ENCODE results near the gene CADM4. TPM values are rescaled to one million over a fixed set of nuclear protein-coding genes. Genes with fewer than 3 reads are reported as not detected.

Gene CADM4
- total RNA-seq, 1 donor from 2014 or later: 21.9 TPM

DNA sequence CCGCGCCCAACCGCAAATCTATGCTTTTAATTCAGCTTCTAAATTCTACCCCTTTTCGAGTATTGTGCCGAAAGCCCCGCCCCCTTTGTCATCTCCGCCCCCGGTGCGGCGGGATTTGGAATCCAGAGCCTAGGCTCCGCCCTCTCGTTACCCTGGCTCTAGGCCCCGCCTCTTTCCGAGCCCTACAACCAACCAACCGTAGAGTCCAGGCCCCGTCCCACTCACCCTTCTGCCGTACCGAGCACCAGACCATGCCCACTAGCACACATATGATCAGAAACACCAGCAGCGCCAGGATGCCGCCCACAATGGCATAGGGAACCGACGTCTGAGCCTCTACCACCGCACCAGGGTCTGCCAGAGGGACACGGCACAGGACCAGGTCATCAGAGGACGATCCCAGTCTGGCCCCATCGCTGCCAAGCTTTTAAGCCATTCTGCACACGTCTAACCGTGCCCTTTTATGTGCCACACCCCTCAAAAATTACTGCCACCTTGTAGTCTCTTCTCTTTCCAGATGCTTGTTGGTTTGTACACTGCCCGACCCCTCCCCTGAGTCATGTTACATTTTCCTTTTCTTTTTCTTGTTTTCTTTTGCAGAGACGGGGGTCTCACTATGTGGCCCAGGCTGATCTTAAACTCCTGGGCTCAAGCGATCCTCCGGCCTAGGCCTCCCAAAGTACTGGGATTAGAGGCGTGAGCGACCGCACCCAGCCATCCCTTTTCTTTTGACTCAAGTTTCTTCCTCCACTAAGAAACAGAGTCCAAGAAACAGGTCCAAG is 15.6 kb downstream of the CADM4 start:
- TF ChIP-seq CTCF (IDR thresholded peaks at IDR 0.05; ENCODE audit: insufficient read depth, low read length, poor library complexity, severe bottlenecking): no peak
- H3K4me3 ChIP-seq (ENCODE audit: low read depth, low read length): no peak overlapping the region

DNA sequence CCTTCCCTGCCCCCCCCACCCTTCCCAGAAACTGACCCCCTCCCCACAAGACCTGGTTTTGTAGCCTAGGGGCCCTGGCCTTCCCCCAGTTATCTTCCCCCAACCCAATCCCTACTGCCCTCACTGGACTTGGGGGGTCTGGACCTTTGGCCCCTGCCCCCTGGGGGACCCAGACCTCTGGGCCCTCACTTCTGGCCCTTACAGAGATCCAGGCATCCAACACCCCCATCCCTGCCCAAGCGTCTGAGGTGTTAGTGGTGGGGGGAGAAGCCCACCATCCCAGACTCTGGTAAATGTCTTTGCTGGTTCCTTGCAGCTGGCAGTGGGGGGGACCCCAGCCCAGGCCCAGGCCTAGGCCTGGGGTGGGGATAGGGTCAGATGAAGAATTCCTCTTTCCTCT is 16.7 kb downstream of the CADM4 start:
- Histone ChIP-seq H3K36me3 (ENCODE audit: control insufficient read depth, insufficient read depth, low read length) (no peaks in the 10 kb centered on the region), H3K27me3 (ENCODE audit: control insufficient read depth, insufficient read depth, low read length) (no peaks in the 10 kb centered on the region), H3K4me3 (ENCODE audit: low read depth, low read length) (no peak overlapping the region)
- no peak for DNase-seq (ENCODE audit: low read depth)
- TF ChIP-seq CTCF (IDR thresholded peaks at IDR 0.05; ENCODE audit: insufficient read depth, low read length, poor library complexity, severe bottlenecking): no peak

More for the DNA sequence above, 15.6 kb downstream of the CADM4 start:
- DNase-seq (ENCODE audit: low read depth): no peak
- Histone ChIP-seq H3K27me3 (ENCODE audit: control insufficient read depth, insufficient read depth, low read length) (no peaks in the 10 kb centered on the region), H3K36me3 (ENCODE audit: control insufficient read depth, insufficient read depth, low read length) (no peaks in the 10 kb centered on the region)

DNA sequence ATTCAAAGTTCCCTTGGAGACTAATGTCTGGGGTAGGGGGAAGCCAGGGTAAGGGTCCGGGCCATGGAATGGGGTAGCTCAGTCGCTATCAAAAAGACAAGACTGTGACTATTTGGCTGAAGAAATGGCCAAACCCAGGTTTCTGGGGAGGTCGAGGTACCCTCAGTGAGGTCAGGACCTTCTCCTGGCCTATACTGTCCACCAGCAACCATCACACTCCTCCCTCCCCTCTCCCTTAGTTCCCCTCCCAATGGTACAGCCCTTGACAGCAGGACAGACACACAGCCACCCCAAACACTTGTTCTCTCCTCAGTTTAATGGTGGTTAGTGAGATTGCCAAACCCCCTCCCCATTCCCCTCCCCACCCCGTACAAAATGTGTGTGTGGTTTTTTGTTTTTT is 17.6 kb downstream of the CADM4 start:
- no peaks in the 10 kb centered on the region for H3K36me3 ChIP-seq (ENCODE audit: control insufficient read depth, insufficient read depth, low read length)
- TF ChIP-seq CTCF (IDR thresholded peaks at IDR 0.05; ENCODE audit: insufficient read depth, low read length, poor library complexity, severe bottlenecking): no peak
- H3K4me3 ChIP-seq (ENCODE audit: low read depth, low read length): no peak overlapping the region
- H3K27me3 ChIP-seq (ENCODE audit: control insufficient read depth, insufficient read depth, low read length): no peaks in the 10 kb centered on the region
- no peak for DNase-seq (ENCODE audit: low read depth)

DNA sequence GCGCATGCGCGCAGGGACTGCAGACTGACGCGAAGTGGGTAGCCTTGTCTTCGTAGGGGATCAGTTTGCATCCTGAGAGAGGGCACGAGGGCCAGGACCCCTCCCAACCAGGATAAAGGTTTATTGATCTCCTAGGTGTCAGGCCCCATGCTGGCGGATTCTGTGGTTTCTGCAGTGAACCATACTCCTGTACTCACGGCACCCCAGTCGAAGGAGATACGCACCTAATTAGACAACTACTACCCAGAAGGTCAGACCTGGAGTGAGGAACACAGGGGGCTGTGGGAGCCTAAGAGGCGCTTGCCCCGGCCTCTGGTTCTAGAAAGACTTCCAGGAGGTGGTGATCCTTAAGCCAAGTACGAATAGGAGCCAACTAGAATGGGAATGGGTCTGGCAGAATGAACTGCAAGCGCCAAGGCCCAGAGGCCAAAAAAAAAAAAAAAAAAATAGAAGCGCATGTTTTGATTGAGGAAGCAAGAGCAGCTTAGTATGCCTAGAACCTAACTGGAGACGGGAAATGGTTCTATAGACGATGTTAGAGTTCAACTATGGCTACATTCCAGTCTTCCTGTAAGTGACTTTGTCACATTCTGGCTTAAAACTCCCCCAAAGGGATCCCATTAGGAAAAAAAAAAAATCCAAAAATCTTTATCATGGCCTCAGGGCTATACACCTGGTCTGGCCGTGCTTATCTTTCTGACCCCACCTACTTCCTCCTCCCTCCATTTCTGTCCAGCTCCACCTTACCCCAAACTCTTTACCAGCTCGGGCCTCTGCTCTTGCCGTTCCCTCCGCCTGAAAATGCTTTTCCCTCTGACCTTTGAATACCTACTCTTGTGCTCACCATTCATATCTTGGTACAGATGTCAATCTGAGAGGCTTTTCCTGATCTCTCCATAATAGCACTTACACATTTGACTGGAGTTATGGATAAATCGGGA is 19.3 kb downstream of the CADM4 start:
- H3K27me3 ChIP-seq (ENCODE audit: control insufficient read depth, insufficient read depth, low read length): no peaks in the 10 kb centered on the region
- H3K36me3 ChIP-seq (ENCODE audit: control insufficient read depth, insufficient read depth, low read length): no peaks in the 10 kb centered on the region
- TF ChIP-seq CTCF (IDR thresholded peaks at IDR 0.05; ENCODE audit: insufficient read depth, low read length, poor library complexity, severe bottlenecking): no peak
- DNase-seq (ENCODE audit: low read depth): no peak
- peak overlapping the region; percentile 70 for H3K4me3 ChIP-seq (ENCODE audit: low read depth, low read length)

DNA sequence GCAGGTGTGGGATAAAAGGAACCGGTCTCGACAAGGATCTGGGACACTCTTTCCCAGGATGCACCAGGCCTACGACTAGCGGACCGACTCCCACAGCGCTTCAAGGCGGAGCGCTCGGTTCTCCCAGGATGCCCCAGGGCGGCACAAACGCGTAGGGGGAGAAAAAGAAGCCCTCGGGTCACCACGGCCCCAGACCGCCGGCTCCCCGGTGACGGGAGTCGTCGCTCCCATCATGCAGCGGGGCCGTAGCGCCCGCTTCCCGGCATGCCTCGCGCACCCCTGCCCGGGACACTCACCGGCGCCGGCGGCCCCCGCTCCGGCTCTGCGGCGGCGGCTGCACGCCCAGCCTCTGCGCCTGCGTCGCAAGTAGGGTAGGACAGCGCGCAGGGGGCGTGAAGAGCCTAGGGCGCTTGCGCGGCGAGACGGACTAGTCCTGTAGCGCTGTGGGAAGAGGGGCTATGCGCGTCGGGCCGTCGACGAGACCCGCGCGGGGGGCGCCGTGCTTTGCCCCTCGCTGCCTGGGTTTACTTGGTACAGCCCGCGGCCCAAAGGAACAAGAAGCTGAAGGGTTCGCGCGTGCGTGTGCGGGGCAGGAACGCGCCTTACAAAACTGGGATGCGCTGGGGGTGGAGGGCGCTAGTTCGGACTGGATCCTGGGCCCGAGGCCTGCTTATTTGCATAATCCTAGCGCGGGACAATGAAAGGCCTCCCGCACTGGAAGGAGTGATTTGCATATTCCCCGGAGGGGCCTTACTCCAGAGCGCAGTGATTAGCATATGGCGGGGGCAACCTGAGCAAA is 20.2 kb downstream of the CADM4 start, which contains the start of gene ZNF428:
ZNF428 (minus strand) TSS at position 368 of the 799 bp plus-strand sequence. CDS start 5,325 bp downstream, outside the sequence.
- Histone ChIP-seq H3K4me3 (ENCODE audit: low read depth, low read length) (peak within 1 kb of the TSS; percentile 70), H3K27me3 (ENCODE audit: control insufficient read depth, insufficient read depth, low read length) (no peaks in the 10 kb centered on the region), H3K36me3 (ENCODE audit: control insufficient read depth, insufficient read depth, low read length) (no peaks in the 10 kb centered on the region)
- no peak for TF ChIP-seq CTCF (IDR thresholded peaks at IDR 0.05; ENCODE audit: insufficient read depth, low read length, poor library complexity, severe bottlenecking)
- DNase-seq (ENCODE audit: low read depth): peak; percentile 49
